GM21423 (cell line): ENCODE measurements around the gene CLDN16.

Experiments used
- ATAC-seq: cut with Tn5 transposase; IDR thresholded peaks from one replicate; pipeline ENCODE4 v1.9.1; 2021; ENCODE audit warnings: mild to moderate bottlenecking, moderate library complexity; ENCODE audit not compliant: unreplicated experiment

CLDN16 gene

DNA sequence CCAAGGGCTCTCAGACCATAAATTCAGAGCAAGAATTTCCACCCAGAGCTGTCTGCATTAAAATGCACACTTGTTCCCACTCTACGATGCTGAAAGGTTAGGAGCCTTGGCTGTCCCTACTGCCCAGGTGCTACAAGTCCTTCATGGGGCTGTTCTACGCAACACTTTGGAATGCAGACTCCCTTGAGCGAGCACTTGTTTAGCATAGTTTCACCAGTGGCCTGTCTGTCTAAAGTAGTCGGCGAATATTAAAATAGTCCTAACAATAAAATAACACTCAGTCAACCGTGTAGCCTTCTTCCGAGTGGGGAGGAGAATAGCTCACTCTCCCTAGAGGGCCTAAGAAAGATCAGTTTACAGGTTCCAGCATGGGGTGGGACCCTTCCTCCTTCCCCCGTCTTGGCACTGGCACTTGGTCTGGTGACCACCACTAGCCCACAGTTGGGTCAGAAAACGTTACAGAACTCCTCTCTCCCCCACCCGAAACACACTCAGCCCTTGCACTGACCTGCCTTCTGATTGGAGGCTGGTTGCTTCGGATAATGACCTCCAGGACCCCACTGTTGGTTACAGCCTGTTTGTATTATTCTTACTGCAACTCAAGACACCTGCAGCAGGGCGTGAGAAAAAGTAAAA lies at the start of gene CLDN16:
Gene CLDN16 (plus strand): TSS at position 586 of the 636 bp plus-strand sequence. CDS start 167 bp downstream, outside the sequence.
- no peak for ATAC-seq

DNA sequence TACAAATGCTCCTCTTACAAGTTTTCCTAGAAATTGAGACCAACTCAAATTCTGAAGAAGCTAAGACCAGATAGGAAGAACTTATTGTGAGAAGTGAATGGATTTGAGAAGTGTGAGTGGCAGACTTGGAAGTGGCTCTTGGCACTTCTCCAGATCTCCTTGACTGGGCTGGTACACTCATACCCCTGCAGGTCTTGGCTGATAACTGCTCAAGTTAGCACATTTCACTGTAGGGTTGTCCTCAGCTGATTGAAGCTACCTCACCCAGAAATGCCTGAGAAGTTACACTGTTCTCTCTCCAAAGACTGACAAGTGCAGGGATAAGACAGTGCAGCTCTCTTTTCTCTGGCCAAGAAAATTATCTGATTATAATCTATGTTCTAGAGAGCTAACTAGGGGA lies 49.2 kb upstream of the CLDN16 start:
- ATAC-seq, result no peak

GRCh38 chr3:190339130-190339529 lies 48.8 kb upstream of the CLDN16 start:
- ATAC-seq, result peak; percentile 81

DNA sequence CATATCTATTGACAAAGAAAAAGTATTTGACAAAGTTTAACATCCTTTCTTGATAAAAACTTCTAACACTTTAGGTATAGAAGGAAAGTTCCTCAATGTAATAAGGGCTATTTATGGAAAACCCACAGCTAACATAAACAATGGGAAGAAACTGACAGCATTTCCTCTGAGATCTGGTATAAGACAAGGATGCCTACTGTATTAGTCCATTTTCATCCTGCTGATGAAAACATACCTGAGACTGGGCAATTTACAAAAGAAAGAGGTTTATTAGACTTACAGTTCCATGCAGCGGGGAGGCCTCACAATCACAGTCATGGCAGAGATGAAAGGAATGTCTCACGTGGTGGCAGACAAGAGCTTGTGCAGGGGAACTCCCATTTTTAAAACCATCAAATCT lies 47.9 kb upstream of the CLDN16 start:
- ATAC-seq, result no peak

GRCh38 chr3:190345027-190345821 lies 42.7 kb upstream of the CLDN16 start:
- ATAC-seq, result no peak

GRCh38 chr3:190345878-190346277 lies 42.1 kb upstream of the CLDN16 start:
- no peak for ATAC-seq

- ATAC-seq, result no peak
Measured at GRCh38 chr3:190346541-190346940, 41.4 kb upstream of the CLDN16 start.

GRCh38 chr3:190352861-190353457 lies 35.0 kb upstream of the CLDN16 start:
- ATAC-seq, result no peak

DNA sequence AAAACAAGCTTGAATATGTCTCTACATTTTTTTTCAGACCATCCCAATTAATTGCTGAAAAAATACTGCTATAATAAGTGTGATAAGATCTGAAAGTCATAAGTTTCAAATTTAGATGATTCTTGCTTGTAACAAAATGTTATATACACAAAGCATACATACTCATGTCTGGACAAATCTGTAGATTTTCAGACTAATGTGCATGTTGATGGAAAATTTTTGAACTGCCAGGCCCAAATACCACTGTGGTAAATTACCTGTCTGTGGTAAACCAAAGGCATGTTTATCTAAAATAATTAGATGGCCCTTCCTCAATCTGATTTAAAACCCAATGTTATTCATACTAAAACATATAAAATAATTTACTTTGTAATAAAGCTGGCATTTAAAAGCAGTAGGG lies 31.7 kb upstream of the CLDN16 start:
- no peak for ATAC-seq

GRCh38 chr3:190357468-190357867 lies 30.5 kb upstream of the CLDN16 start:
- no peak for ATAC-seq

- ATAC-seq, result no peak
Measured at GRCh38 chr3:190359813-190360212, 28.1 kb upstream of the CLDN16 start.

DNA sequence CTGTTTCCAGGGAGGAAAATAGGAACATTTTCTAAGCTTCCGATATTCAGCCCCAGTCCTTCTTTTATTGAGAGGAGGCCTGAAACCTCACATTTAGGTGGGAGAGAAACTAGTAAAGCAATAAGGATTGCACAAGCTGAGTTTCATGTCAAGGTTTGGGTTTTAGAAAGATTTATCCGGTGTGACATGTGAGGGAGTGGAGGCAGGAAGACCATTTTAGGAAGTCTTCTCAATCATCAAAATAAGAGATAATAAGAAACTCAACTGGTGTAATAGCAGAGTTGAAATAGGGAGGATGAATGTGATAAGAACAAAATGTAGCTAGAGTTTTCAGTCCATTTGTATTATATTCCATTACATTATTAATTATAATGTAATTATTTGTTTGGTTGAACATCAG lies 27.7 kb upstream of the CLDN16 start:
- ATAC-seq, result no peak

DNA sequence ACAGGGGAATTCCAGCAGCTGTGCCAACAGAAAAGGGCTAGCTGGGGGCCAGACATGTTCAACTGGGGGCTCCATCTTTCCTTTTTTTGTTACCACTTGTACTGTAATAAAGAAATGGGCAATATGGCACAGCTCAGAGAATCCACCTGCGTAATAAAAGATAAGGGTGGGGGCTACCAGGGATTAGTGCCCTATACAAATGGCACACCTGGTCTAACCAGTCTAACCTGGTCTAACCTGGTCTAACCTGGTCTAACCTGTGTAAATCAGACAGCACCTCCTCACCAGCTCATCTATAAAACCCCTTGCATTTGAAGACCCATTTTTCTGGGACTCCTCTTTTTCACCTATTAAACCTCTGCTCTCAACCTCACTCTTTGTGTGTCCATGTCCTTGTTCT lies 26.2 kb upstream of the CLDN16 start:
- ATAC-seq, result no peak

DNA sequence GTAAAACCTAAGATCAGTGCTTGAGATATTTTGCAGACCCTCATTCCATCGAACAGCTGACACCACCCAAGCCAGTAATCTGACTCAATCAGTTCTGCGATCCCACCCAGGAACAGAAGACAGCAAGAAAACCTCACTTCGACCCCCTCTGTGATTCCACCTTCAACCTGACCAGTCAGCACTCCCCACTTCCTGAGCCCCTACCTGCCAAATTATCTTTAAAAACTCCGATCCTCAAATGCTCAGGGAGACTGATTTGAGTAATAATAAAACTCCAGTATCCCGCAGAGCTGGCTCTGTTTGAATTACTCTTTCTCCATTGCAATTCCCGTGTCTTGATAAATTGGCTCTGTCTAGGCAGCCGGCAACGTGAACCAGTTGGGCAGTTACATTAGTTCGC lies 25.7 kb upstream of the CLDN16 start:
- ATAC-seq, result no peak

- ATAC-seq, result no peak
Measured at GRCh38 chr3:190366133-190366532, 21.8 kb upstream of the CLDN16 start.

DNA sequence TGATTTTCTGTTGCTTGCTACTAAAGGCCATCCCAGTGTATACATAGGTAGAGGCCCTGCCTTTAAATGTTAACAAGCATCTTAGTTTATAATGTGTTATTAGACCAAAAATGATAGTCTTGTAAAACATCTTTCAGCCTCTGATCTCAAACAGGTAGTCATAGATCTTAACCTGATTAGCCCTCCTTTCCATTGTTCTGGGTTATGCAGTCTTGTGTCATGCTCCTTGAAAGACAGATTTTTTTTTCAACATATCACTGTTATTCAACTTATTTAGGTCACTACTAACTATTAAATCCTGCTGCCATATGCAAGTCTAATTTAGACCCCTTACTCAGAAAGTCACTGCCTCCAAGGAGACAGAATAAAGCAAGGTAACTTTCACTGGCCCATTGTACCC lies 19.1 kb upstream of the CLDN16 start:
- no peak for ATAC-seq

DNA sequence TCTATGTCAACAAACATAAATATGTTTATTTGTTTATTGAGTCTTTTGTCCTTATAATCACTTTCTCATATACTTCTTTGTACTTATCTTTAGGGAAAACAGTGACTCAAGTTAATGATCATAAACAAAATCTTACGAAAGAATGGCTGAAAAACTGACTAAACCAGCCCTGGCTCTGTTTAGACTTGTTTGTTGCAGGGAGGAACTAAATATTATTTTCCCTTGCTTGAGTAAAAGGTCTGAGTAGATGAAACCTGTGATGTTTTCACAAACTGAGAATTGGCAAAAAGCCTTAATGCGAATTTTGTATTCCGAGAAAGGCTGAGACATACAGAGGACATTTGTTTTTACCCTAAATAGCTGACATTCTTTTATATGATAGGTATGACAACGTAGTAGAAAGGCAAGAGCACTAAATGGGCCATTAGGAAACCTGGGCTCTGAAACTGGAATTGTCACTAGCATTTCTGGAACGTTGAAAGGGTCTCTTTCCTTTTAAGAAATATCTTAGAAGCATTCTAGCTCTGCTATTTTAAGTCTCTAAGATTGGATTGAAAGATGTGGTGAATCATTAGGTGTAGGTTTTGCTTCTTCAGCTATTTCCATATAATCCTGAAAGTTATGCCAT lies 18.2 kb upstream of the CLDN16 start:
- ATAC-seq, result no peak

- ATAC-seq, result no peak
Measured at GRCh38 chr3:190370369-190370768, 17.6 kb upstream of the CLDN16 start.

DNA sequence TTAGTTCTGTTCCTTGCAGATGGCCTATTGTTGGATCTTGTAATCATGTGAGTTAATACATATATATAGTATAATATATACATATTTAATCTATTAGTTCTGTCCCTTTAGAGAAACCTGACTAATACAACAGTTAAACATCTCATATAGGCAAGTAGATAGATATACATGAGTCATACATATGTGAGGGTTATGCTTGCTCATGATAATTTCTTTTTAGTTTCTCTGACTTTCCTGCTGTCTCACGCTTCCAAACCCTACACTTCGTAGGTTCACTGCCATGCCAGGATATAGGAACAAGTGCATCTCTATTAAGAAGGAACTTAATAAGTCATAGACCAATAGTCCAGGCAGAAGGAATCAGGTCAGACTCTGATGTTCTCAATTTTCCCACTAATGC lies 16.8 kb upstream of the CLDN16 start:
- no peak for ATAC-seq

- no peak for ATAC-seq
Measured at GRCh38 chr3:190375246-190375645, 12.7 kb upstream of the CLDN16 start.

- no peak for ATAC-seq
Measured at GRCh38 chr3:190375671-190376070, 12.3 kb upstream of the CLDN16 start.
